SU-DHL-6 (cell line): ENCODE results near the gene RAB40B.

Experiments
- EZH2phosphoT487 ChIP-seq: fragments of 200-600 bp; sonication (generic), shearing (Covaris generic); conservative IDR thresholded peaks from 2 replicates; pipeline ENCODE4 v1.6.1; 2018; ENCODE audit warnings: mild to moderate bottlenecking, antibody characterized with exemption, low read length, moderate library complexity, mixed read lengths
- TF ChIP-seq, protein P1 (sequence below): fragments of 200-600 bp; sonication (generic); IDR thresholded peaks from one replicate; pipeline ENCODE4 v1.5.1; 2017; ENCODE audit warnings: antibody characterized with exemption, mild to moderate bottlenecking, low read length, moderate library complexity; ENCODE audit not compliant: insufficient read depth, poor library complexity, severe bottlenecking

DNA sequence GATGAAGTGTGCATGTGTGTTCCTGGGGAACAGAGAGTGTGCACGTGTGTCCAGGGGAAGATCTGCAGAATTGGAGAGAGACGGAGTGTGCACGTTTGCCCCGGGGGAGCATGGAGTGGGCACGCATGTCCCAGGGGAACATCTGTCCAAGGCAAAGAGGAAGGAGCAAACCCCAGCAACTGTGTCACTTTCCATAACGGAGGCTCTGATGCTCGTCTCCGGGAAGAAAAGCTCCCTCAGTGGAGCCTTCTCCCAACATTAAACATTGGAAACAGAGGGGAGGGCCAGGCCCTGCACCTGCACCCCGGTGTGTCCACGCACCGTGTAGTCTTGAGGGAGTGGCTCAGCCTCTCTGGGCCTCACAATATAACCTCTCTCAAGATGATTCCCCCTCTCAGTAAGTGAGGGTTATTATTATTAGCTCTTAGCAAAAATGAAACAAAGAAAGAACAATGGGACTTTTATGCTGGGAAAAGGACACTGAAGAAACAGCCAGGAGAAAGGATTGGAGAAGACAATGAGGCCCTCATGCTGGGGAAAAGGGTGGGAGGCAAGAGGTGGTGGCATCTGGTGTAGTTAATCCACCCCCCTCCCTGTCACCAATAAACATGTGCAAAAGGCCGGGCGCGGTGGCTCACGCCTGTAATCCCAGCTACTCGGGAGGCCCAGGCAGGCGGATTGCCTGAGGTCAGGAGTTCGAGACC is 7.6 kb downstream of the RAB40B start:
- TF ChIP-seq, protein P1, sequence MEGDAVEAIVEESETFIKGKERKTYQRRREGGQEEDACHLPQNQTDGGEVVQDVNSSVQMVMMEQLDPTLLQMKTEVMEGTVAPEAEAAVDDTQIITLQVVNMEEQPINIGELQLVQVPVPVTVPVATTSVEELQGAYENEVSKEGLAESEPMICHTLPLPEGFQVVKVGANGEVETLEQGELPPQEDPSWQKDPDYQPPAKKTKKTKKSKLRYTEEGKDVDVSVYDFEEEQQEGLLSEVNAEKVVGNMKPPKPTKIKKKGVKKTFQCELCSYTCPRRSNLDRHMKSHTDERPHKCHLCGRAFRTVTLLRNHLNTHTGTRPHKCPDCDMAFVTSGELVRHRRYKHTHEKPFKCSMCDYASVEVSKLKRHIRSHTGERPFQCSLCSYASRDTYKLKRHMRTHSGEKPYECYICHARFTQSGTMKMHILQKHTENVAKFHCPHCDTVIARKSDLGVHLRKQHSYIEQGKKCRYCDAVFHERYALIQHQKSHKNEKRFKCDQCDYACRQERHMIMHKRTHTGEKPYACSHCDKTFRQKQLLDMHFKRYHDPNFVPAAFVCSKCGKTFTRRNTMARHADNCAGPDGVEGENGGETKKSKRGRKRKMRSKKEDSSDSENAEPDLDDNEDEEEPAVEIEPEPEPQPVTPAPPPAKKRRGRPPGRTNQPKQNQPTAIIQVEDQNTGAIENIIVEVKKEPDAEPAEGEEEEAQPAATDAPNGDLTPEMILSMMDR: no peak
- no peak for TF ChIP-seq EZH2phosphoT487
